ENCODE results near the gene CYB5D1.

- peak; percentile 97 to 100 (median 99) for TF ChIP-seq CTCF (IDR thresholded peaks at IDR 0.05)
- peak in 1 of 2 donors; percentile 74 for TF ChIP-seq EP300 (IDR thresholded peaks at IDR 0.05)
Observed at GRCh38 chr17:7851438-7852261, 6.2 kb upstream of the CYB5D1 start.

All from tibial nerve (tissue), 4 donors.